Measurements from ENCODE around the gene CUX1.

DNA sequence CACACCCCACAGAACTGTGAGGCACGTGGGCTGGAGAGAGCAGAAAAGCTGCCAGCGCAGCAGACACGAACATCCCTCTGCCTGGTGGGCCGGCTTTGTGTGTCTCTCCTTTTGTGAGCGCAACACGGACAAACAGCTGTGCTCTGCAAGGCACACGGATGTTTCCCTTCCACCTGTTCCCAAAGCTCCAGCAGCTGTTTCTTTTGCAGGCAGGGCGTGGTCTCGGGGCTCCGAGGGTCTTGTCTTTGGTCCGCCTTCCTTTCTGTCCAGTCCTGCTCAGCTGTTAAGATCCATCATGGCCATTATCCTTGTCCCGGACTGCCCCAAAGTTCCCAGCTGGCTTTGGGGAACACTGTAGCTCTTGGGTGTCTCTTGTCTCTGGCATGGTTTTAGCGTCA is 436.5 kb downstream of the CUX1 start:
- TF ChIP-seq CTCF (IDR thresholded peaks at IDR 0.05) (no peak), POLR2A (IDR thresholded peaks at IDR 0.05) (no peak)
